Measurements from ENCODE around the gene DENND1B. TPM values are rescaled to one million over a fixed set of nuclear protein-coding genes. Genes with fewer than 3 reads are reported as not detected.

Gene DENND1B
- total and polyA plus RNA-seq, 2 of the 8 experiments (the other 6 are each of a cell fraction or from before 2014, with no cell fraction given), result 0.74 to 3.3 TPM

GRCh38 chr1:197590687-197591086 is 184.6 kb downstream of the DENND1B start (continued):
- TF ChIP-seq NANOG (IDR thresholded peaks at IDR 0.05; ENCODE audit: insufficient read depth, low read depth, low read length, poor library complexity, severe bottlenecking) (no peak), BACH1 (IDR thresholded peaks at IDR 0.05; ENCODE audit: low read length) (no peak), ASH2L (IDR thresholded peaks at IDR 0.05; ENCODE audit: low read length) (no peak), EP300 (IDR thresholded peaks at IDR 0.05; ENCODE audit: borderline replicate concordance in 1 of 2, low read depth in 2 of 2, low read length in 2 of 2) (no peak), EZH2 (IDR thresholded peaks at IDR 0.05; ENCODE audit: low read depth, low read length, severe bottlenecking) (no peak)

All from H1 (cell line).